NCI-H146 treated with DMSO at 0.1 percent for 48 hours (cell line): ENCODE measurements around the gene GRIK1.
"Not testable (repeated sequence)": the region's sequence is repeated elsewhere in the genome, so short reads cannot be mapped to it uniquely, and the experiment has no call there.

Experiments
- DNase-seq: peaks from one replicate; lab custom pipeline; 2025; ENCODE audit not compliant: unreplicated experiment; lab: John Stamatoyannopoulos, UW

GRIK1 gene

DNA sequence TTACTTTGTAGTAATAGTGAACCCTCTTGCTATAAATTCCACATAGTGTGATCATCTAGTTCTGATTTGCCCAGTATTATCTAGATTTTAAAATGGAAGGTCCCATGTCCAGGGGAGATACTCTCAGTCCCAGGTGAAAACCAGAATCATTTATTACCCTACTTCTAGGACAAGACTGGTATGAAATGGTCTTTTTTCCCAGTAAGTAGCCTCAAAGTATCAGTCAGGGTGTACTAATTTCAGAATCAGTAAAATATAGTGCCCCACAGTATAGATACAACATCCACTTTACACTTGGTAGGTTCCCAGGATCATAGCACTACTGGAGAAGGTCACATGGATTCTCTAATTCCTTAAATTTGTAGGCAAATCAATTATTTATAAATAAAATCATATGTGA lies 318.3 kb downstream of the GRIK1 start:
- DNase-seq = no peak

DNA sequence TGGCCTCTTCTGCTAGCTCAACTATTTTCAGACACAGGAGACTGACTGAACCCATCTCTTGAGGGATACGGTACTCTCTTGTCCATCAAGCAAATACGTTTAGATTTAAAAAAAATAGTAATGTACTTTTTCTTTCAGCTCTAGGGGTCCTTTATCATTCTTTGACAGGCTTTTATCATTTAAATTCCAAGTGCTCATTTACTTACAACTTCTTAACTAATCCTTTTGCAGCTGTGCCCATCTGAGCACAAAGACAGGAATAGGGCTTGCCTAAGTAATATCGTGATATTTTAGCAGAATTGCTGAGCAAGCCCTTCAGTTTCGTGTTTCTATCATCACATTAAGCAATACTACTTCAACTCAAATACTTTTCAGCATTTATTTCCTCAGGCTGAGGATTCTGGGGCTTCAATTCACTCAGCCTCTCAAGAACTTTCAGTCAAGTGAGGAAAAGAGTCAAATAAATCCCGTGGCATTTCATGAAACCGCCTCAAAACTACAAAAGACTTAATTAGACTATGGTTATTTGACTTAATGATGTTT lies 323.5 kb downstream of the GRIK1 start:
- DNase-seq = no peak

DNA sequence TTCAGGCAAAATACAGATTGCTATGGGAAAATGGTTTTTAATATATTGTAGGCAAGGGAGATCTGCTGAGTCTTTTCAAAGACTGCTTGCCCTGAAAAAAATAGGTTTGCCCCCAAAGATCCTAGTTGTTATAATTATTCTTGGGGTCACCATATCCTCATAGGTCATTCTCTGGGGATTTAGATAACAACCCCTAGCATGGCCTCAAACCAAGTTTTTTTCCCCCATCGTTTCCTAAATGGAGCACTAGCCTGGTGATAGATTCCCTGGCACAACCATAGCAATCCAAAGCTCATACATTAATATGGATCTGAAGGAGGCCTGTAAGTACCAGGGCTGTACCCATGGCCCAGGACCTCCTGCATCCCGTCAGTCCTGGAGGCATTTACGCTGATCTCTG lies 325.9 kb downstream of the GRIK1 start:
- DNase-seq = no peak

DNA sequence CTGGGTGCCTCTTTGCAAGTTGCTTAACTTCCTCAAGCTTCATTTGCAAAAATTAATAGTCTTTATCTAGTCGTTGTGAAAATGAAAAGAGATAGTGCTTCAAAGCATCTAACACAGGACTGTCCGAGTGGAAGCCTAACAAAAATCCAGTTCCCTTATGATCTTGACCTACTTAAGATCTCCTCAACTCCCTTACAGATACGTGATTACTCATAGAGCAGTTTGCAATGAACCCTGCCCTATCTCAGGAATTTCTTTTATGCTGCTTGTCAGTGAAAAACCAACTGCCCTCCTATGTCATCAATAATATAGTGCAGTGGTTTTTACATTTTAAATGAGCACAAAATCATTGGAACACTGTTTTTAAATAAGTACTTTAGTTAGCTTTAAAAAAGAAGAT lies 326.8 kb downstream of the GRIK1 start:
- DNase-seq = no peak

DNA sequence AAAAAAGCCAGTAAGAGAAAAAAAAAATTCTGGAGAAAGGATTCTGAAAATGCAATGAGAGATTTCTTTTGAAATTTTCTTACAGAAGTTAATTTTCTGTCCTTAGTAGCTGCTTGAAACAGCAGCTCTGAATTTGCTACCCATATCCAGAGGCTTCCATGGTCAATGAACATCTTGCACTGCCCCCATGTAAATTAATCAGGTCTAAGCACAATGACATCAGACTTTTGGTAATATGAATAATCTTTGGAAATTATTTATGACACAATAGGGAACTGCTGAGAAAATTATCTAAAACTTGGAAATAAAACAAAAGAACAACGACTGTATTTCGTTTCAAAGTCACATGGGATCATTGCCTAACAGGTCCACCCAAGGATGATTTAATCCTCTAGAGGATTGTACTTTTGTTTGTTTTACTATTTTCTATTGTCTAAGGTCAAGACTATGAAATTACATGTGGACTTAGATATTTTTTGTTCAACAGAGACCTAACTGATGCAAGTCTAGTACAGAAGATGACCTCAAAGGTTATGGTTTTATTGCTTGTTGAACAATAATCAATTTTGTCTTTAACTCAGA lies 328.9 kb downstream of the GRIK1 start:
- no peak for DNase-seq

DNA sequence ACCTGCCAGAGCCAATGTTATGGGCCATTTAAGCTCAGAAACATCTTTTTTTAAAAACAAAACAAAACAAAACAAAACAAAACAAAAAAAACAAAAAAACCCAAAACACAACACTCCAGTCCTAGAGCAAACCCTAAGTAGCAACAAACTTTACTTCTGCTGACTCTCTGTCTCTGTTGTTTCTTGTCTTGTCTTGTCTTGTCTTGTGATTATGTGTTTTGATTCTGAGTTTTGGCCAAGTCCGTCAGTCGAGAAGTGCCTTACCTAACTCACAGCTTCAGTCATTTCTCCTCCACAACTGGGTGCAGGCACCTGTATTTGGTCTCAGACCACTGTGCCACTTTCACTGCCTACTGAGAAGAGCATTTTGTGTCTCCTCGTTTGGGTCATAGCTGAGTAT lies 333.2 kb downstream of the GRIK1 start:
- no peak for DNase-seq

DNA sequence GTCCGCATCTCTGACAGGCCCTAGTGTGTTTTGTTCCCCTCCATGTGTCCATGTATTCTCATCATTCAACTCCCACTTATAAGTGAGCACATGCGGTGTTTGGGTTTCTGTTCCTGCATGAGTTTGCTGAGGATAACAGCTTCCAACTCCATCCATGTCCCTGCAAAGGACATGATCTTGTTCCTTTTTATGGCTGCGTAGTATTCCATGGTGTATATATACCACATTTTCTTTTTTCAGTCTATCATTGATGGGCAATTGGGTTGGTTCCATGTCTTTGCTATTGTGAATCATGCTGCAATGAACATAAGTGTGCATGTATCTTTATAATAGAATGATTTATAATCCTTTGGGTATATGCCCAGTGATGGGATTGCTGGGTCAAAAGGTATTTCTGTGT lies 334.6 kb downstream of the GRIK1 start:
- DNase-seq = not testable (repeated sequence)

DNA sequence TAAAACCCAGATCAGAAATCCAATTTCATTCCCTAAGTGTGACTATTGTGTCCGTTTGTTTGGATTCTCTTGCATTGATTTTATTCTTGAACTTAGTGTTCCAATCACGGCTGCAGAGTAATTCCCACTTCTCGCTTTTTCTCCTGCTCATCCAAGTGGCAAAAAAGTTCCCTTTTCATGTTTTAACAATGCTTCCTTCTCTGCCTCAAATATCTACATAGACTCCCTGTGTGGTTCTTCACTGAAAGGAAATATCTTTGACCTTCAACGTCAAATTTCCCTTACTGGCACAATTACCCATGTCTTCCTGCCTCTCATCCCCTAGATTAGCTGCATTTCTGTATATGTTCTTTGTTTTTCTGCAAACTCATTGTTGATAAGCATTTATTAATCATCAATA lies 335.7 kb downstream of the GRIK1 start:
- DNase-seq = no peak

DNA sequence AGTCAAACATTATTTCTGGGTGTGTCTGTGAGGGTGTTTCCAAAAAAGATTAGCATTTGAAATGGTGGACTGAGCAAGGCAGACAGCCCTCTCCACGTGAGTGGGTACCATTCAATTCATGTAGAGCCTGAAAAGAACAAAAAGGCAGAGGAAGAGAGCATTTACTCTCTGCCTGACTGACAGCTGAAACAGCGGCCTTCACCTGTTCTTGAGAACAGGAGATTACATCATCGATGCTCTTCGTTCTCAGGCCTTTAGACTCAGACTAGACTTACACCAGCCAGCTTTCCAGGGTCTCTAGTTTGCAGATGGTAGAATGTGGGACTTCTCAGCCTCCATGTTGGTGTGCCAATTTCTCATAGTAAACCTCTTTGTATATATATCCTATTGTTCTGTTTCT lies 338.7 kb downstream of the GRIK1 start:
- DNase-seq = no peak

DNA sequence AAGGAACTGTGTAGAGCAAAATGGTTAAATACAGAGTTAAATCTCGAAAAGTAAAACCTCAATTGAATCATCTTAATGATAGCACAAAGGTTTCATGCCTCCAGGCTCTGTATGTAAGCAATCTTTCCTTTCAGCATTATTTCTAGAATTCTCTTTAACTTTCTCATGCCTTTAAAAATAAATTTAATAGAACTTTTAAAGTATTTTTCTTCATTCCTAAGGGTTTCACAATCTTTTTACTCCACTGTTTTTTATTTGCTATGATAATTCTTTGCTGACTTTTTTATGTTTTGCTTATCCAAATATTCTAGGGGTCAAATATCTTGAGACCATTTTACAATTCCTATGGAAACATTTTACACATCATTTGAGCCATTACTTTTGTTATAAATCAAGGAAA lies 353.1 kb downstream of the GRIK1 start:
- DNase-seq = no peak

DNA sequence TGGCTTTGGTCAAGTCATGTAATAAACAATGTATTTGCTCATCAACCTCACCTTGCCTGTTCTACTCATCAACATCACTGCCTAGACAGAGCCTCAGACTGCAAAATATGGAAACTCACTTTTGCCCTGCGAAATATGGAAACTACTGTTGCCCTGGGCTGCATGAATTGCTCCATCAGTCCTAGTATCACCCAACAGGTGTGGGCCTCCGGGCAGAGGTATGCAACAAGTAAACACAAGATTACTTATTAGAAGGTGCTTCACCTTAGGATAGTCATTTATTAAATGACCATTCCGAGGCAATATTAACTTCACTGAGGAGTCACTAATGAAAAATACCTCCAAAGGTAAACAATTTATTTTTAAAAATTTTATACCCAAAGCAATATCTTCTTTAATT lies 354.3 kb downstream of the GRIK1 start:
- no peak for DNase-seq

DNA sequence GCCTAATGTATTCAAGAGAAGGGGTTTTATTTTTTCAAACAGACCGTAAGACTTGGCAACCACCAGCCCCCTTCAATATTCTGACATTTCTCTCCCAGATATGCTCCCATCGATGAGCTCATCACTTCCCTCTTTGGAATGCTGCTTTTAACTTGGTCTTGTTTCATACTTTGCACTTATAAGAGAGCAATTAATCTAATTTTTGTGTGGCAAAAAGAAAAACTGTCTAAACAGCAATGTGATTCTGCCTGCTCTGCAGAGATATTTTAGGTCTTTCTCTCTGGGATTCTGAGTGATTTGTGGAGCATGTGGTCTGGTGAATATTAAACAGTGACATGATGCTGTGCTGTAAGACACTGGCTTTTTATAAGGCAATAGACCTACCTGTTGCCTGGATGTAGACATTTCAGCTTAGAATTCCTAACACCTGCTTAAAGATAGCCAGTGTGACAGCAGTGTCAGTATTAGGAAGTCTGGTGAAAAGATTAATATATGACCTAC lies 356.3 kb downstream of the GRIK1 start:
- no peak for DNase-seq

DNA sequence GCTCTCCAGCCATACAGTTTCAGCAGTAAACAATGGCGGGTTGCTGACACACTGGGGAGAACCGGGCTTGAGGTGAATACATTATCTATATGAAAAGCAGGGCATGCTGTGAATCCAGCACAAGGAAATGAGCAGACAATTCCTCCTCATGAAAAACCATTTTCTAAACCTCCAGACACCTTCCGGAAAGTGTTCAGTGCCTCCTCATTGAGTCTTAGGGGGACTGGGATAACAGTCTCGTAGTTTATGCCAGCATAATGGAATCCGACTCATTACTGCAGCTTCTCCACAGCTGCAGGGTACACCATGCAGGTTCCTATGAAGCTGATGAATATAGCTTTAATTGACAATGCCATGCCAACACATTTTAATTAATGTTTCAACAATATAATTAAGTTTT lies 356.9 kb downstream of the GRIK1 start:
- no peak for DNase-seq

DNA sequence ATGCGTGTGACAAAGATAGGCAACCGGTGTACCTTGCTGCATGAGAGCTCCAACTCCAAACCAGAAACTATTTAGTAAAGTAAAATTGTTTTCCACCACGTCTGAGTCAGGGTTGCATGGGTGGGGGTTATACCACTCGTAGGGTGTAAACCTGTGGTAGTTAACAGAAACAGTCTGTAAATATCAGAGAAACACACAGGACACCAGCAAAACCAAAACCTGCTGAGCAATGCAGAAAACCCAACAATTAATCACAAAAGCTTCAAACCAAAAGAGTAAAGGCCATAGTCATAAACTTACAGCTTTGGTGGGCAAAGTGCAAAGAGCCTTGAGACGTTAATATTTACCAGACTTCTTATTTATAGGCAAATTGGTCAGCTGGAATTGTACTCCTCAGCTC lies 358.4 kb downstream of the GRIK1 start:
- no peak for DNase-seq

DNA sequence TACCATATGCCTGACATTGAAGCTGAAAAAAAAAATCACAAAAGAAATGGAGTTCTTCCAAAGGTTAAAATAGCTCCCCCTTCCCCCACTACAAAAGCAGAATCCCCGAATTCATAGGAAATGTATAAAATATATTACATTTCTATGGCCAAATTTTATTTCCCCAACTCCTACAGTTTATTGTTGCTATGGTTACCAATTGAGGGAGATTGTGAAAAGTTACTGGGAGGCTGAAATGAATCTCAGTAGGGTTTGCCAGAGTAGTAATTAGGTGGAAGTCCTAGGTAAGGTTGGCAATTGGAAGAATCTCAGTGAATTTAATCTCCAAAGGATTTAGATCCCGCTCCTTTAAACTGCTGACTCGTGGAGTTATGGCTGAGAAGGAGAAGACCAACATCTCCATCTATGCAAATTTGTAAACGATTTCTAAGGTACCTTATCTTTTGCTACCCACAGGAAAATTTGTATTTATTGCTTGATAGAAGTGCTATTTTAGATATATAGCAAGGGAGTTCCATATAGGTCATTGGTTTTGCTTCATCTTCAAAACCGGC lies 359.0 kb downstream of the GRIK1 start:
- no peak for DNase-seq

DNA sequence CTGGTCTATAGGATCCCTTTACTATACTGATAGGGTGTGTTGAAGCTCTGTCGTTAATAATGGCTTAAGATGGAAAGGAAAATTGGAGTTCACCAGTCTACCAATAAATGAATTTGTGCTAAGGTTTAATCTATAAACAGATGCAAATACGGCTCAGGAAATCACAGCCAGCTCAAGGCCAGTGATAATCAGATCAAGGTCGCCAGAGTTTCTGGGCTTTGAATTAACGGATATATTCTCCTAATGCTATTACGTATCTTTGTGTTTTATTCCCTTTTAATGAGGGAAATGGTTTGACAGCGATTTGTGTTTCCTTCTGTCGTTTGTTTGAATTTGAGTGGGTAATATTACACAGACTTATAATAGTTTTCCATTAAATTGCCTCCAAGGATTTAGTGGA lies 361.5 kb downstream of the GRIK1 start:
- DNase-seq = no peak

DNA sequence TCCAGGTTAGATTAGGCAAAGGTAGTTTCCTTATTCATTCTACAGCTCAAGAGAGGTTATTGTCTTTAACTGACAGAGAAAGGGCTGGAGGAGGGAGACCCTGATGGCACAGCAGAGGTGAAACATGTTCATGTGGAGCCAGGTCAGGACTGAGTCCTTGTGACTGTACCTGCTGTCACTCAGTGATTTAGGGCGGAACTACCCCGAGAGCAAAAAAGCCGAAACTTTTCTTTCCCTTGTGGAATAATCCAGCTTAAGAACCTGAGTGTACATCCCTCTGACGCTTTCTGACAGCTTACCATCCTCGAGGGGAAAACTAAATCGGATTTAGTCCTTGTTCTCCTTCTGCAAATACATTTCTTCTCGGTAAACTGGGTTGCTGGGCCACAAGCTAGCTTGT lies 367.8 kb downstream of the GRIK1 start:
- no peak for DNase-seq

DNA sequence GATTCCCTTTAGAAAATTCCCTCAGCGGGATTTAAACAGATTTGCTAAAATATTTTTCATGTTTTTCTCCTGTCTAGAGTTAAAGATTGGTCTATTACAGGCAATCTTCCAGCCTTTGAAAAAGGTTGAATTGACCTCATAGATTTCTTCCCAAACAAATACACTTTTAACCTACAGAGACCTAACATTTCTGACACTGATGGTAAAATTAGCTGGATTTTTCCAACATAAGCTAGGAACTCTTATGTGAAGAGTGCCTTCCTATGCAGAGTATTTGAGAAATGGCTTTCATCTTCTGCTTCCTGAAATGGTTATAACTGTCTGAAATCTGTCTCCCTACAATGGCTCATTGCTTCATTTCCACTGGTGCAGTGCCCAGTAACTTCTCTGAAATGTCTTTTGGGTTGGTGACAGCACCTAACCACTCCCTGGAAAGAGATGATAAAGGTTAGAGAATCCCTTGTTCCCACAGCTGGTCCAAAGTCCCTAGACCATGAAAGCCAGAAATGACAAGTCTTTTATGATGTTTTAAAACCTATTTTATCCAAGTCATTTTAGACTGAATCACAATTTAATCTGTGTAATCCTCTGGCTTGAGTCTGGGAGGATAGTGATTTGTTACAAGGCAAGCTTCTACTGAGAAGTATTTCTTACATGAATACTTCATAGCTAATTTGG lies 371.6 kb downstream of the GRIK1 start:
- no peak for DNase-seq

DNA sequence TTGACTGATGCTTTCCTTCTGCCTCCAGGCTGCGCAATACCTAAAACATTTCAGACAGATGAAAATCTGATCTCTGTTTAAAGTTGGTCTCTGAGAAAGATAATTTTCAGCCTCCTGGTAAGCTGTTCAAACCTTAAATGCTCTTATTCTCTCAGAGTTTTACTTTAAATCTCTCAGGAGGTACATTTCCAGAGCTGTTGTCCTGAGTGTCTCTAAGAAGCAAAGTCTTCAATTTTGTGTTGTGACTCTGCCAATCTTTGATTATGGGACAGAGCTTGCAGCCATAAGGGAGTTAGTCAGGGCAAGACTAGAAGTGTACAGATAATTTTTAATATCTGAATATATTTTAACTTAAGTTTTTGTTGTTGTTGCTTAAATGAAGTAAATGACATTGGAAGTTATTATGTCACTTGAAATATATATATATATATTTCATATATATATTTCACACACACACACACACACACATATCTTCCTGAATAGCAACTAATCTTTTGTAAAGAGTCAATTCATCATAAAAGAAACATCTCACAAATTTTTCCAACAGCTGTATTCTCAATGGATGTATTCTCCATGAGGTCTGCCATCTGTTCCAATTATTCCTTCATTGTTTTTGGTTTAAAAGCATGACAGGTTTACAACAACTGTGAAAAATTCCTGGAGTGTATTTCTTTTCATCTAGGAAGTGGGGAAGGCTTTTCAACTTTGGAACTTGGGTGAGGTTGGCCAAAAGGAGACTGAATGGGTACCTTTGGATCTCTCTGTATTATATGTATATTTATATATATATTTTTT lies 381.7 kb downstream of the GRIK1 start:
- no peak for DNase-seq

DNA sequence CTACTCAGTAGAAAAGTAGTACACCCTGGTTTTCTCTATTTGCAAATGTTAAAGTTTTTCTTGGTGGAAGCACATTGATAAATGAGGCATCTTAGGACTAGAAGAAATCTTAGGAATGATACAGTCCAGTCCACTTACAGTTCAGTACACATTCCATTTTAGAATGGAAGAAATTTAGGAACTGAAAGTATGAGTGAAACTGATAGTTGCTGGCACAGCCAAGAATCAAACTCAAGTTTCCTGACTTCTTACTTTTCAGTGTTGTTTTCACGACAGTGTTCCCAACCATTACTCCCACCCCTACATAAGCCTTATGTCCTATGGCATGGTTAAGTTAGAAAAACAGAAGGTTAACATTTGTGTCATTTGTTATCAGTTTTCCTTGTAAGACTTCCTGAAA lies 382.6 kb downstream of the GRIK1 start:
- DNase-seq = no peak

DNA sequence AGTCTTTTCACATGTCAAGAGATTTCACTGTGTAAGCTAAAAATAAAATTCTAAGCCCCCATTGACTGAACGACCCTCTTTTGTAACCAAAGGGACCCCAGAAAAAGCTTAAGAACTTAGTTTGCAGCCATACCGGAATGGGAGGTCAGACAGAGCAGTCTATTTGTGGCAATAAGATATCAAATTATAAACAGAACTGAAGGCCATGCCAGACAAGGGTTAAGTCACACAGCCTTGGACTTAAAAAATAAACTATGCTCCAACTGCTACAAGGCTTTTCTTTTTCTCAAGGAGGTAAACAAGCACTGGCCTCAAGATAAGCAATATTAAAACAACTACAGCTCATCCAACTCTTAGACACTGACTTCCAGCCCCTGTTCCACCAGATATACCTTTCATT lies 384.2 kb downstream of the GRIK1 start:
- DNase-seq = no peak

DNA sequence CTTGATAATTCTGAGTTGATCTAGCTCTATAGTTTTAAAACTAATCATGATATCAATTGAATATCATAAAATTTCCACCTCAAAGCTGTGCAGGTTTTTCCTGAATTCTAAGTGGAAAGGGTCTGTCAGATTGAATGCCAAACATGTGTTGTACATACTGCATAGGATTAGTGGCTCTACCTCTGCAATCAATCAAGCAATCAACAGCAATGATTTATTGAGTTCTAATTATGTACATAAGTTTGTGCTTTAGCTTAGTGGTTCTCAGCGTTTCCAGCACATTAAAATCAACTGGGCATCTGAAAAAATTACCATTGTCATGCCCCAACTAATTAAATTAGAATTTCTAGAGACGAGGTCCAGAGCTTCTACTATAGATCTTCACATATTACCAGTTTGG lies 389.6 kb downstream of the GRIK1 start:
- no peak for DNase-seq
